Measurements from ENCODE around the gene PAK4. TPM values are rescaled to one million over a fixed set of nuclear protein-coding genes. Genes with fewer than 3 reads are reported as not detected.

PAK4 gene
- polyA plus RNA-seq, 1 of the 3 experiments (the other 2 are of a cell fraction), result 36.4 TPM

DNA sequence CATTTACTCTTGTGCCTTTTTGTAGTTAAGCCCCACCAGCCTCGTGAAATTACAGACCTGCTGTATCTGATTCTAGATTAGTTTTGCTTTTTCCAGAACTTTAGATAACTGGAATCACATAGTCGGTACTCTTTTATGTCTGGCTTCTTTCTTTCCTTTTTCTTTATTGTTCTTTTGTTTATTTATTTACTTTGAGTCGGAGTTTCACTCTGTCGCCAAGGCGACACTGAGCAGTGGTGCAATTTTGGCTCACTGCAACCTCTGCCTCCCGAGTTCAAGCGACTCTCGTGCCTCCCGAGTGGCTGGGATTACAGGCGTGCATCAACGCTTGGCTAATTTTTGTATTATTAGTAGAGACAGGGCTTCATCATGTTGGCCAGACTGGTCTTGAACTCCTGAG is 65.2 kb downstream of the PAK4 start:
- CTCF ChIA-PET, result interaction anchor here (3.5 kb wide), 1 partner anchor 69 kb away, joined by 16 read pairs; no protein-coding TSS in a partner anchor
- H3K27ac ChIP-seq (ENCODE audit: low read depth in 2 of 2, low read length in 1 of 2), result no peak overlapping the region
- H3K79me2 ChIP-seq (ENCODE audit: insufficient read depth), result no peaks in the 10 kb centered on the region
- WGBS (ENCODE audit: low lambda C conversion rate), result 70% methylated on average over 11 of the region's 11 CpGs
- no peaks in the 10 kb centered on the region for H3K9me3 ChIP-seq
- H3K4me1 ChIP-seq (ENCODE audit: control insufficient read depth in 1 of 2, insufficient read depth in 2 of 2, low read depth in 1 of 2, low read length in 1 of 2), result peaks cover 0 to 11% of the 10 kb centered on the region in 2 experiments; a peak in 1 of 4 replicates
- no peaks in the 10 kb centered on the region for H3K9me2 ChIP-seq
- POLR2A ChIA-PET, result no interaction called here
- H3K27me3 ChIP-seq (ENCODE audit: insufficient read depth), result peaks cover under 1% of the 10 kb centered on the region; the same call in 1 of the 2 replicates
- H3F3A ChIP-seq (replicated peaks; ENCODE audit: insufficient read depth), result no peaks in the 10 kb centered on the region
- no peak overlapping the region for H2AFZ ChIP-seq (ENCODE audit: low read depth)
- H4K20me1 ChIP-seq (ENCODE audit: insufficient read depth), result no peaks in the 10 kb centered on the region
- no peak overlapping the region for H3K4me2 ChIP-seq
- DNase-seq, result no peak
- no peaks in the 10 kb centered on the region for H3K36me3 ChIP-seq (replicated peaks in 1 of 2; ENCODE audit: control insufficient read depth in 1 of 2, insufficient read depth in 2 of 2, low read length in 1 of 2)
- H3K9ac ChIP-seq, result no peak overlapping the region
- H3K4me3 ChIP-seq (ENCODE audit: low read depth in 2 of 2, low read length in 1 of 2), result no peak overlapping the region
- TF ChIP-seq TAF1 (IDR thresholded peaks at IDR 0.05; ENCODE audit: borderline replicate concordance, low read depth, low read length) (no peak), SIN3A (IDR thresholded peaks at IDR 0.05; ENCODE audit: borderline replicate concordance, low read depth, low read length) (no peak), GATA2 (CRISPR knock-in tag; IDR thresholded peaks at IDR 0.05) (no peak), EP300 (IDR thresholded peaks at IDR 0.05; ENCODE audit: borderline replicate concordance in 1 of 2, low read depth in 1 of 2, low read length in 1 of 2) (no peak), YY1 (IDR thresholded peaks at IDR 0.05; ENCODE audit: low read depth) (no peak), FOSL2 (IDR thresholded peaks at IDR 0.05; ENCODE audit: borderline replicate concordance, low read depth) (no peak), NRF1 (IDR thresholded peaks at IDR 0.05; ENCODE audit: low read depth, low read length) (no peak), RXRA (IDR thresholded peaks at IDR 0.05; ENCODE audit: borderline replicate concordance, low read depth) (no peak), RAD21 (IDR thresholded peaks at IDR 0.05; ENCODE audit: low read length) (no peak), TCF12 (IDR thresholded peaks at IDR 0.05) (no peak), FOXM1 (IDR thresholded peaks at IDR 0.05; ENCODE audit: low read depth) (no peak), SMC3 (IDR thresholded peaks at IDR 0.05; ENCODE audit: low read depth, low read length) (no peak), RFX5 (IDR thresholded peaks at IDR 0.05; ENCODE audit: low read length) (no peak), FOXJ3 (CRISPR knock-in tag; IDR thresholded peaks at IDR 0.05) (no peak)
- TF ChIP-seq, protein P1, sequence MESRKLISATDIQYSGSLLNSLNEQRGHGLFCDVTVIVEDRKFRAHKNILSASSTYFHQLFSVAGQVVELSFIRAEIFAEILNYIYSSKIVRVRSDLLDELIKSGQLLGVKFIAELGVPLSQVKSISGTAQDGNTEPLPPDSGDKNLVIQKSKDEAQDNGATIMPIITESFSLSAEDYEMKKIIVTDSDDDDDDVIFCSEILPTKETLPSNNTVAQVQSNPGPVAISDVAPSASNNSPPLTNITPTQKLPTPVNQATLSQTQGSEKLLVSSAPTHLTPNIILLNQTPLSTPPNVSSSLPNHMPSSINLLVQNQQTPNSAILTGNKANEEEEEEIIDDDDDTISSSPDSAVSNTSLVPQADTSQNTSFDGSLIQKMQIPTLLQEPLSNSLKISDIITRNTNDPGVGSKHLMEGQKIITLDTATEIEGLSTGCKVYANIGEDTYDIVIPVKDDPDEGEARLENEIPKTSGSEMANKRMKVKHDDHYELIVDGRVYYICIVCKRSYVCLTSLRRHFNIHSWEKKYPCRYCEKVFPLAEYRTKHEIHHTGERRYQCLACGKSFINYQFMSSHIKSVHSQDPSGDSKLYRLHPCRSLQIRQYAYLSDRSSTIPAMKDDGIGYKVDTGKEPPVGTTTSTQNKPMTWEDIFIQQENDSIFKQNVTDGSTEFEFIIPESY (IDR thresholded peaks at IDR 0.05; ENCODE audit: borderline replicate concordance, low read depth), result no peak
- TF ChIP-seq, protein P2, sequence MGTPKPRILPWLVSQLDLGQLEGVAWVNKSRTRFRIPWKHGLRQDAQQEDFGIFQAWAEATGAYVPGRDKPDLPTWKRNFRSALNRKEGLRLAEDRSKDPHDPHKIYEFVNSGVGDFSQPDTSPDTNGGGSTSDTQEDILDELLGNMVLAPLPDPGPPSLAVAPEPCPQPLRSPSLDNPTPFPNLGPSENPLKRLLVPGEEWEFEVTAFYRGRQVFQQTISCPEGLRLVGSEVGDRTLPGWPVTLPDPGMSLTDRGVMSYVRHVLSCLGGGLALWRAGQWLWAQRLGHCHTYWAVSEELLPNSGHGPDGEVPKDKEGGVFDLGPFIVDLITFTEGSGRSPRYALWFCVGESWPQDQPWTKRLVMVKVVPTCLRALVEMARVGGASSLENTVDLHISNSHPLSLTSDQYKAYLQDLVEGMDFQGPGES (IDR thresholded peaks at IDR 0.05; ENCODE audit: low read depth, low read length), result no peak
- TF ChIP-seq, protein P3, sequence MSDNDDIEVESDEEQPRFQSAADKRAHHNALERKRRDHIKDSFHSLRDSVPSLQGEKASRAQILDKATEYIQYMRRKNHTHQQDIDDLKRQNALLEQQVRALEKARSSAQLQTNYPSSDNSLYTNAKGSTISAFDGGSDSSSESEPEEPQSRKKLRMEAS (IDR thresholded peaks at IDR 0.05; ENCODE audit: low read depth), result no peak
- TF ChIP-seq, protein P4, sequence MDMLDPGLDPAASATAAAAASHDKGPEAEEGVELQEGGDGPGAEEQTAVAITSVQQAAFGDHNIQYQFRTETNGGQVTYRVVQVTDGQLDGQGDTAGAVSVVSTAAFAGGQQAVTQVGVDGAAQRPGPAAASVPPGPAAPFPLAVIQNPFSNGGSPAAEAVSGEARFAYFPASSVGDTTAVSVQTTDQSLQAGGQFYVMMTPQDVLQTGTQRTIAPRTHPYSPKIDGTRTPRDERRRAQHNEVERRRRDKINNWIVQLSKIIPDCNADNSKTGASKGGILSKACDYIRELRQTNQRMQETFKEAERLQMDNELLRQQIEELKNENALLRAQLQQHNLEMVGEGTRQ (IDR thresholded peaks at IDR 0.05; ENCODE audit: borderline replicate concordance, low read depth, low read length), result no peak
